Middle frontal gyrus (tissue), 1 donor: ENCODE data around the gene MARK3.

Experiments
- DNase-seq: peaks from one replicate; pipeline ENCODE4 v3.0.0-alpha.2; 2015; ENCODE audit warnings: low spot score; ENCODE audit errors: extremely low spot score

The MARK3 gene

DNA sequence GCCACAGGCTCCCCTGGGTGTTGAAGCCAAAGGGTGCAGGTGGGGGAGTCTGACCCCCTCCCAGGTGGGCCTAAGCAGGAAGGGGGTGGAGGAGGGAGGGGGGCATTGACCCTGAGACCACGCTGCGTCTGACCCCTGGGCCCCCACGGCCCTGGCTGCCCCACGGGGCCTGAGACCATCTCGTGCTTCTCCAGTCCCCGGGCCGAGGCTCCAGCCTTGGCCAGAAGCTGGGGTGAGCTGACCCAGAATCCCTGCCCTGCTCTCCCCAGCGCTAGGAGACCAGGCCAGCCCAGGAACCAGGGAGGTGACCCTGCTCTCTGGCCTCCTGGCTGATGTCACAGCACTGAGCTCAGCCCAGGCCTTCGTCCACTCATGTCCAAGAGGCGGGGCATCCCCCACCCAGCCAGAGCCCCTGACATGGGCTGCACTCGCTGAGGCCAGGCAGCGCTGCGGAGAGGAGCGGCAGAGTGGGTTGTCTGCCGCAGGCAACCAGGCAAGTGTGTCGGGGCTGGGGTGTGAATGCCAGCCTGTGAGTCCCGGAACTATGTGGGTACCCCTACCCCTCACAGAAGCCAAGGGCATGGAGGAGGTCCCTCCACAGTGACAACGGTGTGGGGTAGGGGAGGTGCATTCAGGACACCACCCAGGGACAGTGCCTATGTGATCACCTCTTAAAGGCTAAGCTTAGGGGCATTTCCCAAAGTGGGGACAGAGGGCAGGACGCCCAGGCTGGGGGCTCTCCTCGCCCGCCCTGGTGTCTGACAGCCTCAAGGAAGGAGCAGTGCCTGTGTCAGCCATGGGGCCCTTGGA lies 150.1 kb downstream of the MARK3 start:
- no peak for DNase-seq

DNA sequence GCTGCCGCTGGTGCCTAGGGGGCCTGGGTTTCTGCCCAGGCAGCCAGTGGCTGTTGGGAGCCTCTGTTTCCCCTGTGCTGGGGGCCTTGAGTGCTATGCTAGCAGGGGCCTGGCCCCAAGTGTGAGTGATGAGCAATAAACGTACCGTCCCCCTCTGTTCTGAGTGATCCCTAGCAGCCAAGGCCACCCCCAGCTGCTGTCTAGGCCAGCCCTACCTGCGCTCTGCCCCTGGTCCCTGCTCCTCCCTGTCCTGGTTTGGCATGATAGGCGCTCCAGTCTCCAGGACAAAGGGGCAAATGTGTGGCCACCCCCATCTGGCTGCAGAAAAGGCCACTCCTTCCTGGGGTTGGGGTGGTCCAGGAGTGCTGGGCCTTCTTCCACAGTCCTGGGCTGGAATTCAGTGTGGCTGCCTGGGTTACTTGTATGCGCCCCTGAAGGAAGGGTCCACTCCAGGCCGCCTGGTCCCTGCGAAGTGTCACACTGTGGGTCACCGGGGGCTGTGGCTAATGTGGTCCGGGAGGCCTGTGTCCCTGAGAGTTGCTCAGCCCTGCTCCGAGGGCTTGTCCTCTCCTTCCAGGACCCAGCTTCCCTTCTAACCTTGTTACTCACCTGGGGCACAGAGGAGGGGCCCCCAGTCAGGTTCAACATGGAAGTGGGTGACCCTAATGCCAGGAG lies 150.8 kb downstream of the MARK3 start:
- DNase-seq: no peak

DNA sequence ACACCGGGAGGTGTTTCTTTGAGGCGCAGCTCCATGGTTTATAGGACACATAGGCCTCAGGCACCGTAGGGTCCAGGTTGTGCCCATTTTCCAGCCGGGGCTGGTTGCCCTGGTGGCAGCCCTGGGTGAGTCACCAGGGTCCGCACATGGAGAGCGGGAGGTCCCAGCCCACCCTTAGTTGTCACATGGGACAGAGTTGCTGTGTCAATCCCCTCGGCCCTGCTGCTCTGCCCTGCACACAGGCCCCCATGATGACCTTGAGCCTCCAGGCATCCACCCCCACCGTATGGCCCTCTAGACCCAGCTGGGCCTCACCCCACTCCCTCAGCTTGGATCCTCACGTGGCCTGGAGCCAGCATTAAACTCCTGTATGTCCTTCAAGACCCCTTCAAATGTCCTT lies 151.5 kb downstream of the MARK3 start:
- no peak for DNase-seq

DNA sequence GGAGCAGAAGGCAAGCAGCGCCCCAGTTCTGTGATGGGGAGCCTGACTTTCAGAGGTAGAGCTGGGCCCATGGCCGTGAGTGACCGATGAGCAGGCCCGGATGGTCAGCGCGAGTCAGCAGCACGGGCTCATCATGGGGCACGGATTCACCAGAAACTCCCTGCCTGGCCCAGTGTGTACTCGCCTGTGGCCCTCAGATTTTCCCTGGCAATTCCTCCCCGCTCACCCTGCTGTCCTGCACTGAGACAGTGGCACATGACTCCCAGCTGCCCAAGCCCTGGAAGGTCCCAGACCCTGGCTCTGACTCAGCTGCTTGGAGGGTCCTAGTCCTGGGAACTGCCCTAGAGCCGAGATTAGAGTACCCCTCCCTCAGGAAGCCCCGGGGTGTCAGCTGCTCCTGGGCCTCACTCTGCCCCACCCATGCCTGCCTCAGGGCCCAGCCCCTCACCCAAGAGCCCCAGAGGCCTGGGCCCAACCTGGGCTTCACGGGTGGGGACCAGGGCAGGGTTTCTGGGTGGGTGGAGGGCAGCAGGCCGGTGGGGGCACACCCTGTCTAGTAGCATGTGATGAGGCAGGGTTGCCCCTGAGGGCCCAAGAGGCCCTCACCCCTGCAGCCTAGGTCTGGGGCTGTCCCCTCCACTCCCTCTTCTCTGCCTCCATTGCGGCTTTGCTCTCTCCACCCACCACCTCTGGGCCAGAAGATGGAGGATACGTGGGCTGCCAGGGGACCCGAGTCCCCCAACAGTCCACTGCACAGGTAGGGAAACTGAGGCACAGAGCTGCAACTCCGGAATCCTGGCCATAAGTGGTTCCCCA lies 152.2 kb downstream of the MARK3 start:
- no peak for DNase-seq

DNA sequence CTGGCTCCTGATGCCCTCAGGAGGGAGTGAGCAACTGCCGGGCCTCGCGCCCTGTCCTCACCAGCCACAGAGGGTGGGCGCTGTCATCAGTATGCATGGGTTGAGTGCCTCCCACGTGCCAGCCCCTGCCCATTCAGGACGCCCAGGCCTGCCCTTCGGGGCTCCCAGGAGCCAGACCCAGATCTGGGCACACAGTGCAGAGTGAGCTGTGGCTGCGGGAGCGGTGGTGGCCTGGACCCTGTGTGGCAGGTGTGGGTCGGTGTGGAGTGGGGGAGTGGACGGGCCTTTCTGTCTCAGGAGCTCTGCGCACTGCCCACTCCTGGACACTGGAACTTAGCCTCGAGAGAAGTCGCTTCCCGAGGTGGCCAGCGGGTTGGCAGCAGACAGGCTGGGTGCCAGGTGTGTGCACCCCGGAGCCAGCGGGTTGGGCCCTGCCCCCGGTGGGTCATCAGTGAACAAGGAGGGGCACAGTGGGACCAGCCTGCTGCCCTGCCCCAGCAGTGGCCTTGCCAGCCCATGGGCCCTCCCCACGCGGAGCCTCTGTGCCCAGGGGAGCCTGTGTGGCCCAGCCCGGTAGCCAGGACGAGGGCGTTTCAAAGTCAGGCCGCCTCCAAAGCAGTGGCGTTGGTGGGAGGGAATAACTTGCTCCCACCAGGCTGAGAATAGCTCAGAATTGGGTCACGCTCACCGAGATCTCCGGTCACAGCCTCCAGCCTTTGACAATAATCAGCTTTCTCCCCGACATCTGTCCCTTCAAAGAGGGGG lies 153.3 kb downstream of the MARK3 start:
- DNase-seq: no peak

DNA sequence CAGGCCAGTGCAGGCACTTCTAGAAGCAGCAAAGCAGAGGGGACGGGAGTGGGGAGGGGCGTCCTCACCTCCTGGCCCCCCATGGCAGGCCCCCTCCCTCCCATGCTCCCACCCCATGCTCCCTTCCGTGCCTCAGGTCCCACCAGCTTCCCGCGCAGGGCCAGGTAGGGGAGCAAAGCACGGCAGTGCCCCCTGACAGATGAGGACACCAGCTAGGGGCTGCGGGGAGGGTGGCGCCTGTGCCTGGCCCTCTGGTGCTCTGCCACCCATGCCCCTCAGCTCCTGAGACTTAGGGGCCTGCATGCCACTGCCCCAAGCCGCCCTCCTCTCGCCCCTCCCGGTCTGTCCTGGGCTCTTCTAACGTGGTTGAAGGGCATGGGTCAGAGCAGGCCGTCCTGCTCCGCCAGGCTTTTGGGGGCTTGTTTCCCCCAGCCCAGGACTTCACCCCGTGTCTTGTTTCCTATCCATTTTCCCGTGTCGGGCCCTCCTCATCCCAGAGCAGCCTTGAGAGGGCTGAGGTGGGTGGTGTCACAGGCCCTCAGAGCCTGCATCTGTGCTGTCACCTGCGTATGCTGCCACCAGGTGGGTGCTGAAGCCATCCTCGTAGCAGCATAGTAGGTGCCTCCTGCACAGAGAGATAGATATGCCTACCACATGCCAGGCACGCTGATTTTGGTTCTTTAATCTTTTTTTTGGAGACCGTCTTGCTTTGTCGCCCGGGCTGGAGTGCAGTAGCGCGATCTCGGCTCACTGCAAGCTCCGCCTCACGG lies 154.0 kb downstream of the MARK3 start:
- DNase-seq: no peak

DNA sequence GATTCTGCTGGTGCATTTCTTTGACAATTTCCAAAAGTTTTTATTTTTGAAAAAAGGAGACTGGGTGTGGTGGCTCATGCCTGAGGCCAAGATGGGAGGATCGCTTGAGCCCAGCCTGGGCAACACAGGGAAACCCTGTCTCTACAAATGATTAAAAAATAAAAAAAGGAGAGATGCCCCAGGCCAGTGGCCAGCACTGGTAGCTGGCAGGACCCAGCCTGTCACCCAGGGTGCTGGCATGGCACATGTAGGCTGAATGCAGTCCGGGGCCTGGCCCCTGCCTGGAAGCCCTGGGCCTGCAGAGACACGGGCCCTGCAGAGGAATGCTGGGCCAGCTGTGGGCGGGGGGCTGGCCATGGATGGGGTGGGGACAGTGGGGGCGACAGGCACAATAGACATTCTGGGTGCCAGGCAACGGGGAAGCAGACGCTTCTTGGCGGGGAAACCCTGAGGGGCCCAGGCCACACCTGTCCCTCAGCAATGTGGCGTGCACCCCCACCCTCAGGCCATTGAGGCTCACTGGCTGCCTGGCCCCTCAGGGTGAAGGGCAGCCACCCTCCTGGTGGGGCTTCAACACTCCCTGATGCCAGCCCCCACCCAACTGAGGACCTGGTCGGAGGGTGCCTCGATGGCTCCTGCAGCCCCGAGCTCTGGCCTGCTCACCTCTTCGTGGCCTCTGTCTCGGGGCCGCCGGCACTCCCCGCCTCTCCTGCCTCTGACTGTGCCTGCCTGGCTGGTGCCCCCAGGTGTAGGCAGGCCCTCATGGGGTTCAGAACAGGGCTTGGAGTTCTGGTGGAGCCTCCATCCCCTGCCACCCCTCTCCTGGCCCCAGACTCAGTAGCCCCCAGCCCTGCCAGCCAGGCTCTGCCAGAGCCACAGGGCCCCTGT lies 155.8 kb downstream of the MARK3 start:
- no peak for DNase-seq

DNA sequence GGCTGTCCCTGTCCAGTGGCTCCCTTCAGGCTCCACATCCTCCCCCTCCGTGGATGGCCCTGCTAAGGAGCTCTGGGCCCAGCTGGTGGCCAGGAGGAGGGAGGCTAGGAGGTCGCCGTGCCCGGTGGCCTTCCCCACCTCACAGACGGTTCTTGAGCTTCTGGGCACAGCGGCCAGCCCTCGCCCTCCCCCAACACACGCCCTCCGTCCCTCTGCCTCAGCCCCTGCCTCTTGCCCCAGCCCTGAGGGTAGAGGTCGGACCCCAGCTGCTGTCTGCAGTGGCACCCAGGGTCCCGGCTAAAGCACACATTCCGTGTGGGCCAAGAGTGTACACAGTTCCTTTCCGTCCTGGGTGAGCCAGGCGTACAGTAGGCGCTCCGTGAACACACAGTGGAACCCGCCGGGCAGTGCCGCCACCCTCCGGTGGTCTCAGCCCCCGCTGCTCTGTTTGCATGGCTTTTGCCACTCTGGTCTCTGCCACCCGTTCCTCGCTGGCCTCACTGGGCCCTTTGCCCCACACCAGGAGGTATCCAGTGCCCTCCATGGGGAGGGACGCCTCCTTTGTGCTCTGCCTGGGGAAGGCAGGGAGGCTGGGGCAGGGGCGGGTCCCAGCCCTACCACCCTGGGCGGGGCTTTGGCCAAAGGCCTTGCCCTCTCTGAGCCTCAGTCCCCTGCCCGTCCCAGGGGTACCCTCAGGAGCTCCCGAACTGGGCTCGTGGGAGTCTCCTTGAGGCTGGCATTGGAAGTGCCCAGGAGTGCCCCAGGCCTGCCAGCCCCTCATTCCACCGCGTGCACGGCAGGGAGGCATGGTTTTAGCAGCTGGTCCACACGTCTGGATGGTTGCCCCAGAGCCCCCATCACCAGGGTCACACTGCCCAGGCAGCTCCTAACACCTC lies 156.7 kb downstream of the MARK3 start:
- no peak for DNase-seq

DNA sequence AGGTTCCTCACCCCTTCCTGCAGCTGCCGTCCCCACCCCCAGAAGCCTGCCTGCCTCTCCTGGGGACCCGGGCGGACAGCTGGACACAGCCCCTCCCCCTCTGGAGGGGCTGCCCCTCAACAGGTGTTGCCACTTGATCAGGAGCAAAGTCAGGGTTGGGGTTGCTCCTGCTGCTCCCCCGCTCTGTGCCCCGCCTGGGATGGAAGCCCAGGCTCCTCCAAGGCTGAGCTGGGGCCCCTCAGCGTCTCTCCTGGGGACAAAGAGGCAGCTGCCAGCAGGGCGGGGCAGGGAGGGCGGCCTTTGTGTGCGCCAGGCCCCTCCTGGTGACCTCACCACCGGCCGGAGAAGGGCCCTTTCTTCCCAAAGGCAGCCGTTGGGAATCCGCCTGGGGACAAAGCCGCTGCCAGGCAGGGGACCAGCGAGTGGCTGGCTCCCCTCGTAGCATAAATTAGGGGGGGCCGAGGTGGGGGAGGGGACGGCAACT lies 157.4 kb downstream of the MARK3 start:
- peak; percentile 83 for DNase-seq

DNA sequence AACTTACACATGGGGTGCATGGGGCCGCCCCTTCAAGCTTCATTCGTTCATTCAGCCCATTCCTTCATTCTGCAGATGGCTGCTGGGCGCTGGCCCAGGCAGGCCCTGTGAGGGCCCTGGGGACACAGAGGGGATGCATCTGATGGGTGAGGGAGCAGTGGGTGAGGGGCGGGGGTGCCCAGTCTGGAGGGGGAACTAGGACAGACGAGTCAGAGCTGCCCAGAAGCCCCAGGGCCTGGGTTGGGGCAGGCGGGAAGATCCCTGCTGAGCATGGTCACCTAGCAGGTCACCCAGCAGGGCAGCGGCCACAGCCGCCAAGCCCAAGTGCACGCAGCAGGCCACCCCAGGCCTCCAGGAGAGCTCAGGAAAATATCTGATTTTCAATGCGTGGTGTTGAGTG lies 157.9 kb downstream of the MARK3 start:
- no peak for DNase-seq

DNA sequence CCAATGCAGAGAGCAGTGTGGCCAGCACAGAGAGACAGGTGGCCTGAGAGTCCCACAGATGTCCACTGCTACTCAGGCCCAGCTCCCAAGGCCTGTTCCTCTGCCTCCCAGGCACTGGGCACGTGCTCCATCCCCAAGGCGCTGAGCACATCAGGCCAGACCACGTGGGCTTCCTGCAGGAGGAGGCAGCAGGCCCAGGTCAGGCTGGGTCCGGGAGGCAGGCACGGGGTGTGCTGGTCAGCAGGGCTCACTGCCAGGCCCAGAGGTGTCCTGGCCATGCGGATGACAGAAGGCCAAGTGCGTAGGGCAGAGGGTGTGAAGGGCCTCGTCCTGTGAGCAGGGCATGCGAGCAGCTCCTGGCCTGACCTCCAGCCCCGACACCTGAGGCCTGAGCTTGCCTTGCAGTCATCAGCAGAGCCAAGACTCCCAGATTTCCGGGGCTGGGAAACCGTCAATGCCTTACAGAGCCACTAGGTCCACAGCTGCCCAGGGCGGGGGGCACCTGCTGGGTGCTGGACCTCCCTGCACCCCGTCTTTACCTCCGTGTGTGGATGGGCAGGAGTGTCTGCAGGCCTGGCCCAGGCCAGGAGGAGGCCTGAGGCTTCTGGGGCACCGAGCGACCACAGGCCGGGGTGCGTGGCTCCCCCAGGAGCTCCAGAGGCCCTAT lies 158.6 kb downstream of the MARK3 start:
- no peak for DNase-seq

DNA sequence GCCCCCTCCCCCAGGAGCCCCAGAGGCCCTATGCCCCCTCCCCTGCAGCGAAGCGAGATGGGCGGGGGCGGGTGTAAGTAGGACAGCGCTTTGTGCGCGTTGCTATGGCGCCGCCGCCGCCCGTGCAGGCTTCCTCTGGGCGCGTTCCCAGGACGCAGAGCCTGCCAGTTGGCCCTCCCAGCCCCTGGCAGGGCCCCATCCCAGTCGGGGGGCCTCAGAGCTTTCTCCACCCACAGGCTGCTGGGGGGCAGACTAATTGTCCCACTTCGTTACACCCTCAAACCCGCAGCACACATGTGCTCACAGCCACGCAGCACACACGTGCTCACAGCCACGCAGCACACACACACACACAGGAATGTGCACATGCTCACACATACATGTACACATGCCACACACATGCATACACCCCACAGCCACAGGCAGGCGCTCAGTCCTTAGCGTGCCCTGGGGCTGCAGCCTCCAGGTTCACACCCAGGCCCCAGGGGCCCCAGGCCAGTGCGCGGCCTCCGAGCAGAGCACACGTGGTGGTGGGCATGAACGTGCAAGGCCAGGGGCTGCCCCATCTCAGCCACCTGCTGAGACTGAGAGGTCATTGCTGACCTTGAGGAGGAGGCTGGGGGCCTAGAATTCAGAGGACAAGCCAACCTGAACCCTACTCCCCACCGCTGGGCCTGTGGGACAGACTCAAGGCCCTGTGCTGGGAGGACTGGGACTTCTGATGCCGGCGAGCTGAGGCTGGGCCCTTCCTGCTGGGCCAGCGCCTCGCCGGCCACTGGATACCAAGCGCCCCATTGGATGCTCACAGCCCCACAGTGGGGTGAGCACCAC lies 159.4 kb downstream of the MARK3 start:
- DNase-seq: peak; percentile 69

DNA sequence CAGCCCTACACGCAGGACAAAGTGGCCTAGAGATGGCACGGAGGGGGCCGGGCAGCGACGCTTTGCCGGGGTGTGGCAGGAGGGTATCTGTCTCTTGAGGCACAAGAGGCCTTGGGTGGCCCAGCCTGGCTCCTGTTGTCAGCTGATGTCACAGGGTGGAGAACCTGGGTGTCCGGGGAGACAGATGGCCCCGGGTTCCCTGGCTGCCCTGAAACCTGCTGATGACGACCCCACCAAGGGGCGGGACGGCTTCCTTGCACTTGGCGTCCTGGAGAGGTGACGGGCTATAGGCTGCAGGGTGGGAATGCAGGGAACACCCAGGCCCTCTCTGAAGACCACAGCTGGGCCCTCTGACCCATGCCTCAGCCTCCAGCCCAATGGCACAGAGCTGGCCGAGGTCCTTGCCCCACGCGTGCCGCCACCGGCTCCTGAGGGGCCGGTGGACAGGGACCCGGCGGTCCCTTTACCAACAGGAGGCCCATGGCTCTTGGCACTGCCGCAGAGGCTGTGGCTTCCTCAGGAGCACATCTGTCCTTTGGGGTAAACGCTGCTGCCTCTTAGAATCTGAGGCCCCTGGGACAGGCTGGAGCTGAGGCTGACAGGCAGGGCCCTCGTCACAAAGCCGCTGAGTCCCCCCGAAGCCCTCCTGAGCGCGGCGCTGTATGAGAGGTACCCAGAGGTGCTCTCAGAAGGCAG lies 160.2 kb downstream of the MARK3 start:
- no peak for DNase-seq

DNA sequence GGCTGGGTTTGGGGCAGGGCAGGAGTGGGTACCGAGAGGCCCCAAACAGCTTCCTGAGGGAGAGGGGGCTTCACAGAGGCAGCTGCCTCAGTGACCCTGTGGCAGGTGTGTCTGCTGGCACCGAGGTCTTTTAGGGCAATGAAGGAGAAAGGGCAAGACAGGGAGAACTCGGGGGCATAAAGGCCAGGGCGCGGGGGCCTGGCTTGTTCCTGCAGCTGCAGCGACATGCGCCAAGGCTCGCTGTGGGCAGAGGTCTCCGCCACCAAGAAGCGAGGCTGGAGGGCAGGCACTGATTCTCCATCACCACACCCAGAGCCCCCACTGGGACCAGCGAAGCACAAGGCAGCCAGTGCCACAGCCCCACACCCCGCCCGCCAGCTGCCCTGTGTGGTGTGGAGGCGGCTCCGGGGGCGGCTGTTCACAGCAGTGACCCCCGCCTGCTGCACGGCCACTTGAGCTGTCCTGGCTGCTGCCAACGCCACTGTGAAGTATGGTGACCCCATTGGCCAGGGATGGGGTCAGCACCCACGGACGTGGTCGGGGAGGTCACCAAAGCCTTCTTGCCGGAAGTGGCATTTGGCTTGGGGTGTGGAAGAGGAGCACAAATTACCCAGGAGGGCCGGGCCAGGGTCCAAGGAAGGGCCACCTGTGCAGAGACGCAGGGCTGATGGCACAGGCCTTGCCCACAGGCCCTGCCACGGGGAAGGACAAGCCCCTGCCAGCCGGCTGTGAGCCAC lies 160.9 kb downstream of the MARK3 start:
- no peak for DNase-seq

DNA sequence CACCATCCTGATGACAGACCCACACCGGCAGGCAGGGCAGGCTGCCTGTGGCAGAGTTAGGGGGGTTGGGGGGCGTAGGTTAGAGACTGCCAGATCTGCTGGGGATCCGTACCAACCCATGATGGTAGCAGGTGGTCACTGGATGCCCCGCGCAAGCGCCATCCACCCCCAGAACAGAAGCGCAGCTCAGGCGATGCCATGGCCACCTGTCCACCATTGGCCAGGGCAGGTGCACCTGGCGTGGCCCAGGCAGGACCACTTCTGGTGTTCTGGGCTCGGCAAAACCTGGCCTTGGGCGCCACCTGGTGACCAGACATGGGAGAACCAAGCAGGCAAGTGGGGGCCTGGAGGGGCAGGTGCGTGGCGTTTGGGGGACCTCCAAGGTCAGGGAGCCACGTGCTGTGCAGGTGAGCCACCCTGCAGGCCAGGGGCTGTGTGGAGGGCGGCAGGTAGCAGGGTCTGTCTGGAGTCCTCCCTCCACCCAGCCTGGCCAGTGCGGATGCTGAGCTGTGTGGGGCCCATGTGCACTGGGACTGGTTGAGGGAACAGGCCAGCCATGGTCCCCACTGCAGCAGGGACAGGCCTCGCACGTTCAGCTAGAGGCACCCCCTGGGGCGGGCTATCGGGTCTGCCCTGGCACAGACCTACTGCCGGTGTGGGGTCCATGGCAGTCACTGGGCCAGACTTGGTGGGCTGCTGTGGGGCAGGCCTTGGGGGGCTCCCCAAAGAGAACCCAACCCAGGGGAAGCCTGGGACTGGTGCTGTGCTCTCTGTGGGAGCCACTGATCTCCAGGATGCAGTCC lies 161.6 kb downstream of the MARK3 start:
- DNase-seq: no peak
